Astrocyte (in vitro differentiated cells and primary cell): Measurements from ENCODE around the gene KPNA3.

ENCODE experiments used
- CTCF ChIP-seq: IDR thresholded peaks from 2 replicates; pipeline ENCODE4 v1.5.1; 2011; ENCODE audit warnings: low read depth, mild to moderate bottlenecking, inconsistent platforms, low read length, moderate library complexity; ENCODE audit not compliant: insufficient read depth
- EZH2 ChIP-seq: IDR thresholded peaks from 2 replicates; pipeline ENCODE4 v1.6.1; 2012; ENCODE audit warnings: mild to moderate bottlenecking, low read length, inconsistent platforms; ENCODE audit not compliant: insufficient read depth

- no peak for TF ChIP-seq CTCF
- TF ChIP-seq EZH2, result no peak
Observed at GRCh38 chr13:49746111-49746510, 46.4 kb downstream of the KPNA3 start.
